GM19328 (cell line): ENCODE measurements around the gene PTPN14.
"Not testable (repeated sequence)": the region's sequence is repeated elsewhere in the genome, so short reads cannot be mapped to it uniquely, and the experiment has no call there.

Source experiments
- ATAC-seq: cut with Tn5 transposase; IDR thresholded peaks from one replicate; pipeline ENCODE4 v1.9.1; 2021; ENCODE audit warnings: mild to moderate bottlenecking, moderate library complexity; ENCODE audit not compliant: unreplicated experiment

The PTPN14 gene

GRCh38 chr1:214513394-214513793, 38.0 kb downstream of the PTPN14 start:
- ATAC-seq, result no peak

- ATAC-seq, result no peak
Observed at GRCh38 chr1:214511639-214511998, 39.8 kb downstream of the PTPN14 start.

DNA sequence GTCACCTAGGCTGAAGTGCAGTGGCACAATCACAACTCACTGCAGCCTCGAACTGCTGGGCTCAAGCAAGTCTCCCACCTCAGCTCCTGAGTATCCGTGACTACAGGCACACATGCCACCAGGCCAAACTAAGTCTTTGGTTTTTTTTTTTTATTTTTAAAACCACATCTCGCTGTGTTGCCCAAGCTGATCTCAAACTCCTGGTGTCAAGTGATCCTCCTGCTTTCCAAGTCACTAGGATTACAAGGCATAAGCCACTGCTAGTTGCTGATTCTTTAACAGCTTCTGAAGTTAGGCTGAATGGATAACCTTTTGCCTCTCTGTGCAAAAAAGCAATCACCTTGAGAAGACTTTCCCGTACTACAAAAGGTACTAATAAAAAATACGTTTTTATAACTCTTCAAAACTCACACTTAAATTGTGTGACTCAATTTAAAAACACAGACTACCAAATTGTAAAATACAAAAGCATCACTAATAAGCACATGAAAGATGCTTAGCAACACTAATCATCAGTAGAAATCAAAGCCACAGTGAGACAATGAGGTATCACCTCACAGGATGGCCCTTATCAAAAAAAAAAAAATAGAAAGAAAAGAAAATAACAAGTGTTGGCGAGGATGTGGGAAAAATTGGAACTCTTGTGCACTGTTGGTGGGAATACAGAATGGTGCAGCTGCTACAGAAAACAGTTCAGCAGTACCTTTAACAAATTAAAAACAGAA, 40.3 kb downstream of the PTPN14 start:
- no peak for ATAC-seq

DNA sequence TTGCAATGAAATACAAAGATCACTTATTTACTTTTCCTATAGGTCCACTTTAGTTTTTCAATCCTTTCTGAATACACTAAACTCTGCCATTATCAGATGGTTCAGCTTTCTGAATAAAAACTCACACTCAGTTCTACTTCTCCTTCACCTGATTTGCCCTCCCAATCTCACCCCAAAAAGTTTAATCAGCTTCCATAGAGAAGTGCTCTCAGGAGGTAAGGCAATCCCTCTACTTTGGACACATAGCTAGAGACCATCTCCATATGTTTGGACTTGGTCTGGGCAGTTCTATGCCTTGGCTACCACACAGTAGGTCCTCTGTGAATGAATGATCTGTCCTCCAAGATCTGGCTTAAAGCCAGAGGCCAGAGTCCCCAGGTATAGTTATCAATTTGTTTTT, 40.9 kb downstream of the PTPN14 start:
- no peak for ATAC-seq

GRCh38 chr1:214509622-214510021, 41.8 kb downstream of the PTPN14 start:
- not testable (repeated sequence) for ATAC-seq

DNA sequence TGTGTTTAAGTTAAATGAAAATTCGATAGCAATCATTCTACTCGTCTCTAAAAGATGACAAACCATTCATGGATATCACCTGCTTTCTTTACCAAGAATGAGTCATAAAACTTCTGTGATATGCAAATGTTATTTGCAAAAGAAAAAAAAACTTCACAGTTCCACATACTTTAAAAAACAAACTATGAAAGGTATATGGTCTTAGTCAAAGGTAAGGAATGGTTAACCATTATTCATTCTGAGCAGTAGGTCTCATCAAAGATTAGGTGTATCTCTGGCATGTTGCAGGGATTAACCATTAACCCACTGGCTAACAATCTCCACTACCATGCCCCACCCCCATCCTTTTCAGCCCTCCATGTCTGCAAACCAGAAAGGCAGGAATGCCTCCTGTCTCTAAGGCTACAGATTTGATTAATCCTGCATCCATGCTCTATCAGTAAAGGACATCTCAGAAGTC, 44.4 kb downstream of the PTPN14 start:
- ATAC-seq, result no peak

DNA sequence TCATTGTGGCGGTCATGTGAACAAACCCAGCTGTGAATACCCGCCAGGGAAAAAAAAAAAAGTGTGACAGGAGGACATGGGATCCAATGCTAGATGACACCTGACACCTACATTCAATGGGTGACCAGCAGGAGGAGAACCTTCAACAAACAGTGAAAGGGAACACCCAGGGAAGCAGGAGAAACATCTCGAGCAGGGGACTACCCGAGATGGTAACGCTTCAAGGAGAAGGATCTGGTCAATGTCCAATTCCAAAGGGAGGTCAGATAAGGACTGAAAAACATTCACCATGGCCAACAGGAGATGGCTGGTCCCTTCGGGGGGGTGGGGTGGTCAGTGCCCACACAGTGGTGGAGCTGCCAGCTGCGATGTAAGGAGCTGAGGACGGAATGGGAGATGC, 46.3 kb downstream of the PTPN14 start:
- ATAC-seq, result no peak

- ATAC-seq, result no peak
Observed at GRCh38 chr1:214504330-214504729, 47.1 kb downstream of the PTPN14 start.

DNA sequence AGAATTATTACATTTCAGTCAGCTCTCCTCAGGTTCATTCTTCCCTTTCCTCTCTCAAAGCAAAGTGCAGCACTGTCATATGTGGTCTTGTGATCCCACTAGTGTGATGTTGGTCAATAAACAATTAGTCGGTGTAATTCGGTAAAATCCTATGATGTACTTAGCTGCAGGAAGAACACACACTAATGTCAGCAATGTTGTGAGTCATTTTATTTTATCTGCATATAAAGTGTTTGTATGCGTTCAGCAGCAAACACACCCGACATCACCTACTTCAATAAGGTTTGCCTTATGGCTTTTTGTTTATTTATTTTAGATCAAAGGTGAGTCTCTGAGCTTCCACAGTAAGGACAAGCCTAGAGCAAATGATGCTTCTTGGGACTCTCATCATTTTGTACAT, 47.8 kb downstream of the PTPN14 start:
- no peak for ATAC-seq

- no peak for ATAC-seq
Observed at GRCh38 chr1:214500340-214501055, 50.9 kb downstream of the PTPN14 start.

GRCh38 chr1:214499732-214500131, 51.7 kb downstream of the PTPN14 start:
- no peak for ATAC-seq

GRCh38 chr1:214498021-214498420, 53.4 kb downstream of the PTPN14 start:
- ATAC-seq, result no peak

DNA sequence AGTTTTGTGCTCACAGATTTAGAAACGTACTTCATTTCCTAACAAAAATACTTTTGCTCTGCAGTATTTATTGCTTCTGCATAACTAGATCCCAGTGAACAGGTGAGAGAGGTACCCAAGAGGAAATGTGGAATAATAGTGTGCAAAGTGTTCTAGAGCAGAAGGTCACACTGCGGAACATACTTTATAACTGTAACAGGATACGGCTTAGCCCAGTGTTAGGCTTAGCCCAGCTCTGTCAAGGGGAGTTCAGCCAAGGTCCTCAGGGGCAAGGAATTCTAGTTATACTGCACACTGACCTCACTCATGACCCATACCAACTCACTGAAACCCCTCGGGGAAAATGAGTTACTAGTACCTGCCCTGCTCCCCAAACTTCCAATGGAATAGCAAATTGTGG, 55.3 kb downstream of the PTPN14 start:
- no peak for ATAC-seq

GRCh38 chr1:214494706-214495105, 56.7 kb downstream of the PTPN14 start:
- ATAC-seq, result no peak

- not testable (repeated sequence) for ATAC-seq
Observed at GRCh38 chr1:214494179-214494578, 57.2 kb downstream of the PTPN14 start.

- ATAC-seq, result no peak
Observed at GRCh38 chr1:214493126-214493796, 58.1 kb downstream of the PTPN14 start.

GRCh38 chr1:214492401-214493075, 58.9 kb downstream of the PTPN14 start:
- no peak for ATAC-seq

DNA sequence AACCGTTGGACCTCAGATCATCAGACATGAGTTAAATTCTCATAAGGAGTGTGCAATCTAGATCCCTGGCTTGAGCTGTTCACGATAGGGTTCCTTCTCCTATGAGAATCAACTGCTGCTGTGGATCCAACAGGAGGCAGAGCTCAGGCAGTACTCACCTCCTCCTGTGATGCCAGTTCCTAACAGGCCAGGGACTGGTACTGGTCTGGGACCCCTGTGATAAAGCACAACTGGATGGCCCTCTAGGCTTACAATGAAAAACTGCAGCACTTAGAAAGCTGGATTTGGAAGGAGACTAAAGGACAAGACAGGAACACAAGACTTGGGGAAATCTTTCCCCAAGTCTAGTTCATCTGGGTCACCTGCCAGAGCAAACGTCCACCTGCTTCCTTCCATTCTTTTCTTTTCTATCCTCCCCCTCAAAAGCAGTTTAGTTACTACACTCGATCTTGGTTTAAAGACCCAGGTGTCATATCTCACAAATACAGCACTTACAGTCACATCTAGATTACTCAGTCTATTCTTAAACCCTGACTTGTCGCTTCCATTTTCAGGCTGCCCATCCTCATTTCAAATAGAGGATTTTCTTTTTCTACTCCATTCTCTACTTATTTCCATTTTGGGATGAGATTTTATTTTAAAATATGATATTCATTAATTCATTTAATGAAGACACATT, 59.8 kb downstream of the PTPN14 start:
- ATAC-seq, result no peak

- no peak for ATAC-seq
Observed at GRCh38 chr1:214485151-214485550, 66.3 kb downstream of the PTPN14 start.

- not testable (repeated sequence) for ATAC-seq
Observed at GRCh38 chr1:214483180-214483579, 68.2 kb downstream of the PTPN14 start.
